ENCODE measurements around the gene NSMF. TPM values are rescaled to one million over a fixed set of nuclear protein-coding genes. Genes with fewer than 3 reads are reported as not detected.

The NSMF gene
- total and polyA plus RNA-seq, 2 donors (not counting 3 experiments of a cell fraction or from before 2014, with no cell fraction given) = 43.3 to 53.7 TPM

GRCh38 chr9:137412431-137412830 is 46.7 kb downstream of the NSMF start:
- no peaks in the 10 kb centered on the region for H3K27me3 ChIP-seq (ENCODE audit: control insufficient read depth in 2 of 2, insufficient read depth in 2 of 2, low read length in 2 of 2)
- intact Hi-C loops (cut with micrococcal nuclease) = no loop called here
- BruUV-seq (replicated peaks) = no TSS peak
- no peaks in the 10 kb centered on the region for H3K9me3 ChIP-seq (replicated peaks; ENCODE audit: control insufficient read depth, insufficient read depth, low read length)
- H2AFZ ChIP-seq (ENCODE audit: low read depth, low read length) = no peak overlapping the region
- DNase-seq (ENCODE audit: low read depth, low spot score) (no peak), FAIRE-seq (peak; percentile 63)
- peaks cover 0 to 2% of the 10 kb centered on the region in 2 experiments for H3K36me3 ChIP-seq (ENCODE audit: control insufficient read depth in 2 of 2, extremely low read depth in 1 of 2, insufficient read depth in 2 of 2, low read length in 2 of 2)
- ChIA-PET POLR2A (interaction anchor here (1.0 to 1.1 kb wide), 2 partner anchors 109 to 110 kb away, joined by 3 read pairs; partner anchors contain the start of gene NRARP), CTCF (interaction anchor here (1.2 to 3.2 kb wide), 5 partner anchors 11 to 125 kb away, joined by 3 to 29 read pairs (median 10); partner anchors contain the start of genes EXD3, NOXA1 and NRARP)
- H3K4me3 ChIP-seq (replicated peaks in 1 of 3; ENCODE audit: insufficient read depth in 1 of 3, low read depth in 1 of 3, low read length in 3 of 3) = no peak overlapping the region
- H3K4me2 ChIP-seq (ENCODE audit: insufficient read depth, low read length) = peak overlapping the region; percentile 52
- H3K27ac ChIP-seq (ENCODE audit: insufficient read depth, low read depth, low read length) = peak overlapping the region; percentile 97
- H3K9ac ChIP-seq (replicated peaks; ENCODE audit: extremely low read depth, insufficient read depth, low read length) = peak overlapping the region; percentile 78
- TF ChIP-seq JUN (IDR thresholded peaks at IDR 0.05; ENCODE audit: borderline replicate concordance, insufficient read depth, insufficient read length, low read depth) (no peak), POLR2A (IDR thresholded peaks at IDR 0.05; ENCODE audit: low read depth, low read length) (no peak), EZH2 (IDR thresholded peaks at IDR 0.05; ENCODE audit: borderline replicate concordance, low read depth, low read length, severe bottlenecking) (no peak), MAX (IDR thresholded peaks at IDR 0.05; ENCODE audit: insufficient read depth, insufficient read length) (no peak), FOS (IDR thresholded peaks at IDR 0.05; ENCODE audit: borderline replicate concordance, insufficient read depth, low read length) (no peak), POLR2AphosphoS5 (IDR thresholded peaks at IDR 0.05; ENCODE audit: insufficient read depth, low read depth, low read length) (no peak), GATA2 (IDR thresholded peaks at IDR 0.05; ENCODE audit: insufficient read depth, insufficient read length, low read depth, low read length) (no peak), MYC (IDR thresholded peaks at IDR 0.05; ENCODE audit: low read depth, low read length) (no peak), CTCF (IDR thresholded peaks at IDR 0.05; ENCODE audit: extremely low read depth in 1 of 2, insufficient read depth in 1 of 2, low read depth in 1 of 2, low read length in 2 of 2) (no peak)
- no peaks in the 10 kb centered on the region for H4K20me1 ChIP-seq (replicated peaks; ENCODE audit: control insufficient read depth, extremely low read depth, insufficient read depth, low read length)
- peaks cover 28% of the 10 kb centered on the region for H3K79me2 ChIP-seq (ENCODE audit: control insufficient read depth, insufficient read depth, low read length)
- peaks cover 26% of the 10 kb centered on the region for H3K4me1 ChIP-seq (ENCODE audit: control insufficient read depth, extremely low read depth, insufficient read depth, low read length)
- H3K9me1 ChIP-seq (replicated peaks; ENCODE audit: control insufficient read depth, extremely low read depth, insufficient read depth, low read length) = no peaks in the 10 kb centered on the region
- dilution Hi-C loops (cut with MboI; ENCODE audit: extremely low pct_ligation_motif_present, low sequenced_read_pairs) = no loop called here
